Testis (tissue), 3 donors: ENCODE measurements around the gene PPP6R2. TPM values are rescaled to one million over a fixed set of nuclear protein-coding genes. Genes with fewer than 3 reads are reported as not detected.
A peak's percentile ranks its signal among the peaks of the same experiment; 100 is the strongest.
"Not testable (repeated sequence)": the region's sequence is repeated elsewhere in the genome, so short reads cannot be mapped to it uniquely, and the experiment has no call there.

Experiments used
- DNase-seq: peaks from one replicate; pipeline ENCODE4 v3.0.0-alpha.2; 2019
- H3K27ac ChIP-seq, 2 donors: fragments of 200-600 bp; sonication (generic); one replicate each; pipeline ENCODE4 v1.5.1; 2019
- H3K27me3 ChIP-seq: fragments of 200-600 bp; sonication (generic); one replicate; pipeline ENCODE4 v1.5.1; 2019
- H3K36me3 ChIP-seq: fragments of 200-600 bp; sonication (generic); one replicate; pipeline ENCODE4 v1.5.1; 2017; ENCODE audit warnings: low read depth; ENCODE audit errors: missing control alignments
- H3K4me1 ChIP-seq: fragments of 200-600 bp; sonication (generic); one replicate; pipeline ENCODE4 v1.5.1; 2019
- H3K4me3 ChIP-seq, 2 donors: fragments of 200-600 bp; sonication (generic); one replicate each; pipeline ENCODE4 v1.5.1; 2017 to 2019
- H3K9me3 ChIP-seq: fragments of 200-600 bp; sonication (generic); one replicate; pipeline ENCODE4 v1.5.1; 2017
- CTCF ChIP-seq, 3 experiments: fragments of 450-650 bp in 2 of 3; fragments of 200-600 bp in 1 of 3; sonication (generic) in 1 of 3; IDR thresholded peaks; one replicate each; pipeline ENCODE4 v1.5.1; 2016 to 2019; ENCODE audit warnings: antibody characterized with exemption in 3 of 3, mild to moderate bottlenecking in 2 of 3, moderate library complexity in 1 of 3
- POLR2A ChIP-seq: fragments of 450-650 bp; IDR thresholded peaks from one replicate; pipeline ENCODE4 v1.6.1; 2017; ENCODE audit warnings: antibody characterized with exemption, mild to moderate bottlenecking, moderate library complexity
- WGBS, 2 donors: methylation state at CpG; one replicate each; pipeline ENCODE4 v1.1.5; 2018; 5-methylcytosine and 5-hydroxymethylcytosine counted together
- intact Hi-C: fragments of 100-400 bp; cut with DNase I; formaldehyde crosslinking; loops from one replicate; pipeline ENCODE4 v1.15.1; 2023; ENCODE audit warnings: low total_unique reads
- polyA plus RNA-seq: library from polyadenylated mRNA; stranded (reverse); fragments of 350-450 nt; fragmentation: Illumina TruSeq; extraction: RNeasy Lipid Tissue Mini Kit (QIAGEN cat#74804); gene quantifications from one replicate; pipeline ENCODE4 v1.2.3, GENCODE V29; 2014; ENCODE audit warnings: low read depth, low replicate concordance; ENCODE audit not compliant: insufficient read depth
- total RNA-seq, 2 donors: library from RNA; depleted of rRNA; stranded (reverse); fragments of >200 nt; gene quantifications; one replicate each; pipeline ENCODE4 v1.2.3, GENCODE V29; 2016

PPP6R2 gene
- total and polyA plus RNA-seq, 3 donors from 2014 or later = 123 to 142 (median 138) TPM

GRCh38 chr22:50320116-50320515, 23.0 kb upstream of the PPP6R2 start:
- DNase-seq = no peak
- no peaks in the 10 kb centered on the region for H3K27me3 ChIP-seq
- H3K4me3 ChIP-seq = no peak overlapping the region
- no peaks in the 10 kb centered on the region for H3K4me1 ChIP-seq
- TF ChIP-seq CTCF (IDR thresholded peaks at IDR 0.05) (no peak), POLR2A (no peak)
- no peak overlapping the region for H3K27ac ChIP-seq
- 92 to 100% methylated on average over 2 to 7 of the region's 8 CpGs for WGBS, 2 donors
- intact Hi-C loops = no loop called here
- H3K36me3 ChIP-seq = no peaks in the 10 kb centered on the region
- H3K9me3 ChIP-seq = no peaks in the 10 kb centered on the region

- H3K4me3 ChIP-seq = no peak overlapping the region
Measured at GRCh38 chr22:50320671-50321325, 22.3 kb upstream of the PPP6R2 start.

GRCh38 chr22:50322382-50323104, 20.6 kb upstream of the PPP6R2 start:
- H3K27ac ChIP-seq, H3K36me3 ChIP-seq, DNase-seq, H3K9me3 ChIP-seq, H3K4me1 ChIP-seq, H3K27me3 ChIP-seq, intact Hi-C loops, H3K4me3 ChIP-seq: not testable (repeated sequence)
- 88 to 93% methylated on average over 10 of the region's 10 CpGs for WGBS, 2 donors

More at GRCh38 chr22:50320671-50321325, 22.3 kb upstream of the PPP6R2 start:
- Histone ChIP-seq H3K27me3 (no peaks in the 10 kb centered on the region), H3K9me3 (no peaks in the 10 kb centered on the region), H3K4me1 (no peaks in the 10 kb centered on the region), H3K27ac (no peak overlapping the region), H3K36me3 (no peaks in the 10 kb centered on the region)
- TF ChIP-seq POLR2A (no peak), CTCF (IDR thresholded peaks at IDR 0.05) (no peak)
- WGBS, 2 donors = 87 to 97% methylated on average over 8 to 10 of the region's 10 CpGs
- intact Hi-C loops = no loop called here
- DNase-seq = no peak

- TF ChIP-seq CTCF (IDR thresholded peaks at IDR 0.05) (no peak), POLR2A (no peak)
- Histone ChIP-seq H3K36me3 (no peaks in the 10 kb centered on the region), H3K27ac (no peak overlapping the region), H3K27me3 (no peaks in the 10 kb centered on the region), H3K4me3 (no peak overlapping the region), H3K9me3 (no peaks in the 10 kb centered on the region), H3K4me1 (peaks cover 2% of the 10 kb centered on the region)
- WGBS, 2 donors = 88 to 97% methylated on average over 5 of the region's 5 CpGs
- no peak for DNase-seq
- intact Hi-C loops = no loop called here
Measured at GRCh38 chr22:50323900-50324299, 19.2 kb upstream of the PPP6R2 start.

GRCh38 chr22:50325444-50326224, 17.5 kb upstream of the PPP6R2 start:
- H3K4me3 ChIP-seq = peak overlapping the region in 1 of 2 donors; percentile 57
- no peaks in the 10 kb centered on the region for H3K36me3 ChIP-seq
- no peaks in the 10 kb centered on the region for H3K9me3 ChIP-seq
- no peaks in the 10 kb centered on the region for H3K27me3 ChIP-seq
- H3K27ac ChIP-seq = no peak overlapping the region
- DNase-seq = no peak
- TF ChIP-seq POLR2A = no peak
- no peak for TF ChIP-seq CTCF (IDR thresholded peaks at IDR 0.05)
- intact Hi-C loops = no loop called here
- H3K4me1 ChIP-seq = peaks cover 2% of the 10 kb centered on the region
- WGBS, 2 donors = 69 to 81% methylated on average over 9 to 19 of the region's 19 CpGs
